ENCODE measurements around the gene DPM3.

DPM3 gene

DNA sequence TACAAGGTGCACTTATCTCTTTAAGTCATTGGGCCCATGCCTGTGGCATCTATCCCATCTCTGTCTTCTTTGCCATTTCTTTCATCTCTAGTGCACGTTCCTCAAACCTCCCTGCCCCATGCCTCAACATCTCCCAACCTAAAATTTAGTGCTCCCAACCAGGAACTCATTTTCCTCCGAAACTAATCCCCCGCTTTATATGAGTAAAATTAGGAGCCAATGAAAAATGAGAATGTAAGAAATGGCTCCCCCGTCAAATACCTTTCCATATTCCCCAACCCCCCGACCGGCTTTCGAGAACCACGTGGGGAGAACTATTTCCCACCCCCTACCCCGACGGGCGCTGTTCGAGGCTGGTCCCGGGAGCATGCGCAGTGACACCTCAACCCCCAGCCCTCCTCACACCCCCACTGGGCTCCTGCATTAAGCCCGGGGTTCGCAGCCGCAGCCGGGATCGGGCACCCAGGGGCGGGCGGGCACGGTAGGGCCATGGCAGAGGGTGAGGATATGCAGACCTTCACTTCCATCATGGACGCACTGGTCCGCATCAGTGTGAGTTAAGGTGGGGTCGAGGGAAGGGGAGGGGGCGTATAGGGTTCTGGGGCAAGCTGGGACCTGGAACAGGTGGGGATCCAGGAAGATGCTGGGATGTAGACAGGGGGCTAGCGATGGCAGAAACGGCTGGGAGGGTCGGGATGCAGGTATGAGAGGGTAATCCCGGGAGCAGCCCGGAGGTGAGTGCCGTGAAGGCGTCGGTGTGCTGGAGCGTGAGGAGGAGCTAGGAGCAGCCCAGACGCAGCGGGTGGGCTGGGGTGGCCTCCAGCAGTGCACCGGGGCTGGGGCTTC lies 33.4 kb upstream of the DPM3 start, which contains the start of gene TRIM46 (continued):
- TF ChIP-seq ZNF629 (tag by site-specific recombination; IDR thresholded peaks at IDR 0.05) (no peak), ZNF223 (tag by site-specific recombination; IDR thresholded peaks at IDR 0.05) (no peak), ZNF654 (tag by site-specific recombination; IDR thresholded peaks at IDR 0.05; ENCODE audit: low read depth) (no peak), EGR2 (tag by site-specific recombination; IDR thresholded peaks at IDR 0.05; ENCODE audit: low read depth) (no peak), KLF7 (tag by site-specific recombination; IDR thresholded peaks at IDR 0.05; ENCODE audit: borderline replicate concordance) (peak; percentile 95; the same call in 1 of the 2 replicates), WT1 (tag by site-specific recombination; IDR thresholded peaks at IDR 0.05) (peak; percentile 67), HOXC10 (CRISPR knock-in tag; IDR thresholded peaks at IDR 0.05) (no peak), ZNF132 (tag by site-specific recombination; IDR thresholded peaks at IDR 0.05; ENCODE audit: borderline replicate concordance) (no peak), TCF7L2 (IDR thresholded peaks at IDR 0.05; ENCODE audit: borderline replicate concordance, low read depth, low read length) (no peak), SETDB1 (IDR thresholded peaks at IDR 0.05; ENCODE audit: insufficient read length, low read length) (no peak), ZNF366 (tag by site-specific recombination; conservative IDR thresholded peaks at IDR 0.05) (no peak; the same call in 1 of the 2 replicates), ZFP3 (tag by site-specific recombination; IDR thresholded peaks at IDR 0.05; ENCODE audit: low read depth) (no peak), HOXA7 (CRISPR knock-in tag; IDR thresholded peaks at IDR 0.05; ENCODE audit: borderline replicate concordance) (no peak), ZNF24 (tag by site-specific recombination; IDR thresholded peaks at IDR 0.05) (peak; percentile 41; the same call in 1 of the 2 replicates), OSR2 (tag by site-specific recombination; IDR thresholded peaks at IDR 0.05) (no peak; the same call in 1 of the 2 replicates), YY1 (tag by site-specific recombination; IDR thresholded peaks at IDR 0.05) (no peak; the same call in 1 of the 2 replicates), BCL11B (tag by site-specific recombination; IDR thresholded peaks at IDR 0.05; ENCODE audit: low read depth) (no peak), ZNF670 (tag by site-specific recombination; IDR thresholded peaks at IDR 0.05; ENCODE audit: low read depth) (no peak)
- TF ChIP-seq, protein P1, sequence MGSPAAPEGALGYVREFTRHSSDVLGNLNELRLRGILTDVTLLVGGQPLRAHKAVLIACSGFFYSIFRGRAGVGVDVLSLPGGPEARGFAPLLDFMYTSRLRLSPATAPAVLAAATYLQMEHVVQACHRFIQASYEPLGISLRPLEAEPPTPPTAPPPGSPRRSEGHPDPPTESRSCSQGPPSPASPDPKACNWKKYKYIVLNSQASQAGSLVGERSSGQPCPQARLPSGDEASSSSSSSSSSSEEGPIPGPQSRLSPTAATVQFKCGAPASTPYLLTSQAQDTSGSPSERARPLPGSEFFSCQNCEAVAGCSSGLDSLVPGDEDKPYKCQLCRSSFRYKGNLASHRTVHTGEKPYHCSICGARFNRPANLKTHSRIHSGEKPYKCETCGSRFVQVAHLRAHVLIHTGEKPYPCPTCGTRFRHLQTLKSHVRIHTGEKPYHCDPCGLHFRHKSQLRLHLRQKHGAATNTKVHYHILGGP (tag by site-specific recombination; IDR thresholded peaks at IDR 0.05) = no peak
- TF ChIP-seq, protein P2, sequence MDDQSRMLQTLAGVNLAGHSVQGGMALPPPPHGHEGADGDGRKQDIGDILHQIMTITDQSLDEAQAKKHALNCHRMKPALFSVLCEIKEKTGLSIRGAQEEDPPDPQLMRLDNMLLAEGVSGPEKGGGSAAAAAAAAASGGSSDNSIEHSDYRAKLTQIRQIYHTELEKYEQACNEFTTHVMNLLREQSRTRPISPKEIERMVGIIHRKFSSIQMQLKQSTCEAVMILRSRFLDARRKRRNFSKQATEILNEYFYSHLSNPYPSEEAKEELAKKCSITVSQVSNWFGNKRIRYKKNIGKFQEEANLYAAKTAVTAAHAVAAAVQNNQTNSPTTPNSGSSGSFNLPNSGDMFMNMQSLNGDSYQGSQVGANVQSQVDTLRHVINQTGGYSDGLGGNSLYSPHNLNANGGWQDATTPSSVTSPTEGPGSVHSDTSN (CRISPR knock-in tag; IDR thresholded peaks at IDR 0.05) = no peak
- TF ChIP-seq, protein P3, sequence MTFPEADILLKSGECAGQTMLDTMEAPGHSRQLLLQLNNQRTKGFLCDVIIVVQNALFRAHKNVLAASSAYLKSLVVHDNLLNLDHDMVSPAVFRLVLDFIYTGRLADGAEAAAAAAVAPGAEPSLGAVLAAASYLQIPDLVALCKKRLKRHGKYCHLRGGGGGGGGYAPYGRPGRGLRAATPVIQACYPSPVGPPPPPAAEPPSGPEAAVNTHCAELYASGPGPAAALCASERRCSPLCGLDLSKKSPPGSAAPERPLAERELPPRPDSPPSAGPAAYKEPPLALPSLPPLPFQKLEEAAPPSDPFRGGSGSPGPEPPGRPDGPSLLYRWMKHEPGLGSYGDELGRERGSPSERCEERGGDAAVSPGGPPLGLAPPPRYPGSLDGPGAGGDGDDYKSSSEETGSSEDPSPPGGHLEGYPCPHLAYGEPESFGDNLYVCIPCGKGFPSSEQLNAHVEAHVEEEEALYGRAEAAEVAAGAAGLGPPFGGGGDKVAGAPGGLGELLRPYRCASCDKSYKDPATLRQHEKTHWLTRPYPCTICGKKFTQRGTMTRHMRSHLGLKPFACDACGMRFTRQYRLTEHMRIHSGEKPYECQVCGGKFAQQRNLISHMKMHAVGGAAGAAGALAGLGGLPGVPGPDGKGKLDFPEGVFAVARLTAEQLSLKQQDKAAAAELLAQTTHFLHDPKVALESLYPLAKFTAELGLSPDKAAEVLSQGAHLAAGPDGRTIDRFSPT (tag by site-specific recombination; IDR thresholded peaks at IDR 0.05) = peak; percentile 65; the same call in 1 of the 2 replicates
- TF ChIP-seq, protein P4, sequence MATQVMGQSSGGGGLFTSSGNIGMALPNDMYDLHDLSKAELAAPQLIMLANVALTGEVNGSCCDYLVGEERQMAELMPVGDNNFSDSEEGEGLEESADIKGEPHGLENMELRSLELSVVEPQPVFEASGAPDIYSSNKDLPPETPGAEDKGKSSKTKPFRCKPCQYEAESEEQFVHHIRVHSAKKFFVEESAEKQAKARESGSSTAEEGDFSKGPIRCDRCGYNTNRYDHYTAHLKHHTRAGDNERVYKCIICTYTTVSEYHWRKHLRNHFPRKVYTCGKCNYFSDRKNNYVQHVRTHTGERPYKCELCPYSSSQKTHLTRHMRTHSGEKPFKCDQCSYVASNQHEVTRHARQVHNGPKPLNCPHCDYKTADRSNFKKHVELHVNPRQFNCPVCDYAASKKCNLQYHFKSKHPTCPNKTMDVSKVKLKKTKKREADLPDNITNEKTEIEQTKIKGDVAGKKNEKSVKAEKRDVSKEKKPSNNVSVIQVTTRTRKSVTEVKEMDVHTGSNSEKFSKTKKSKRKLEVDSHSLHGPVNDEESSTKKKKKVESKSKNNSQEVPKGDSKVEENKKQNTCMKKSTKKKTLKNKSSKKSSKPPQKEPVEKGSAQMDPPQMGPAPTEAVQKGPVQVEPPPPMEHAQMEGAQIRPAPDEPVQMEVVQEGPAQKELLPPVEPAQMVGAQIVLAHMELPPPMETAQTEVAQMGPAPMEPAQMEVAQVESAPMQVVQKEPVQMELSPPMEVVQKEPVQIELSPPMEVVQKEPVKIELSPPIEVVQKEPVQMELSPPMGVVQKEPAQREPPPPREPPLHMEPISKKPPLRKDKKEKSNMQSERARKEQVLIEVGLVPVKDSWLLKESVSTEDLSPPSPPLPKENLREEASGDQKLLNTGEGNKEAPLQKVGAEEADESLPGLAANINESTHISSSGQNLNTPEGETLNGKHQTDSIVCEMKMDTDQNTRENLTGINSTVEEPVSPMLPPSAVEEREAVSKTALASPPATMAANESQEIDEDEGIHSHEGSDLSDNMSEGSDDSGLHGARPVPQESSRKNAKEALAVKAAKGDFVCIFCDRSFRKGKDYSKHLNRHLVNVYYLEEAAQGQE (tag by site-specific recombination; IDR thresholded peaks at IDR 0.05) = peak; percentile 20
- TF ChIP-seq, protein P5, sequence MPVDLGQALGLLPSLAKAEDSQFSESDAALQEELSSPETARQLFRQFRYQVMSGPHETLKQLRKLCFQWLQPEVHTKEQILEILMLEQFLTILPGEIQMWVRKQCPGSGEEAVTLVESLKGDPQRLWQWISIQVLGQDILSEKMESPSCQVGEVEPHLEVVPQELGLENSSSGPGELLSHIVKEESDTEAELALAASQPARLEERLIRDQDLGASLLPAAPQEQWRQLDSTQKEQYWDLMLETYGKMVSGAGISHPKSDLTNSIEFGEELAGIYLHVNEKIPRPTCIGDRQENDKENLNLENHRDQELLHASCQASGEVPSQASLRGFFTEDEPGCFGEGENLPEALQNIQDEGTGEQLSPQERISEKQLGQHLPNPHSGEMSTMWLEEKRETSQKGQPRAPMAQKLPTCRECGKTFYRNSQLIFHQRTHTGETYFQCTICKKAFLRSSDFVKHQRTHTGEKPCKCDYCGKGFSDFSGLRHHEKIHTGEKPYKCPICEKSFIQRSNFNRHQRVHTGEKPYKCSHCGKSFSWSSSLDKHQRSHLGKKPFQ (tag by site-specific recombination; IDR thresholded peaks at IDR 0.05) = 0 out of 2 replicates have a peak, but pooled peaks have one; percentile 30
- TF ChIP-seq, protein P6, sequence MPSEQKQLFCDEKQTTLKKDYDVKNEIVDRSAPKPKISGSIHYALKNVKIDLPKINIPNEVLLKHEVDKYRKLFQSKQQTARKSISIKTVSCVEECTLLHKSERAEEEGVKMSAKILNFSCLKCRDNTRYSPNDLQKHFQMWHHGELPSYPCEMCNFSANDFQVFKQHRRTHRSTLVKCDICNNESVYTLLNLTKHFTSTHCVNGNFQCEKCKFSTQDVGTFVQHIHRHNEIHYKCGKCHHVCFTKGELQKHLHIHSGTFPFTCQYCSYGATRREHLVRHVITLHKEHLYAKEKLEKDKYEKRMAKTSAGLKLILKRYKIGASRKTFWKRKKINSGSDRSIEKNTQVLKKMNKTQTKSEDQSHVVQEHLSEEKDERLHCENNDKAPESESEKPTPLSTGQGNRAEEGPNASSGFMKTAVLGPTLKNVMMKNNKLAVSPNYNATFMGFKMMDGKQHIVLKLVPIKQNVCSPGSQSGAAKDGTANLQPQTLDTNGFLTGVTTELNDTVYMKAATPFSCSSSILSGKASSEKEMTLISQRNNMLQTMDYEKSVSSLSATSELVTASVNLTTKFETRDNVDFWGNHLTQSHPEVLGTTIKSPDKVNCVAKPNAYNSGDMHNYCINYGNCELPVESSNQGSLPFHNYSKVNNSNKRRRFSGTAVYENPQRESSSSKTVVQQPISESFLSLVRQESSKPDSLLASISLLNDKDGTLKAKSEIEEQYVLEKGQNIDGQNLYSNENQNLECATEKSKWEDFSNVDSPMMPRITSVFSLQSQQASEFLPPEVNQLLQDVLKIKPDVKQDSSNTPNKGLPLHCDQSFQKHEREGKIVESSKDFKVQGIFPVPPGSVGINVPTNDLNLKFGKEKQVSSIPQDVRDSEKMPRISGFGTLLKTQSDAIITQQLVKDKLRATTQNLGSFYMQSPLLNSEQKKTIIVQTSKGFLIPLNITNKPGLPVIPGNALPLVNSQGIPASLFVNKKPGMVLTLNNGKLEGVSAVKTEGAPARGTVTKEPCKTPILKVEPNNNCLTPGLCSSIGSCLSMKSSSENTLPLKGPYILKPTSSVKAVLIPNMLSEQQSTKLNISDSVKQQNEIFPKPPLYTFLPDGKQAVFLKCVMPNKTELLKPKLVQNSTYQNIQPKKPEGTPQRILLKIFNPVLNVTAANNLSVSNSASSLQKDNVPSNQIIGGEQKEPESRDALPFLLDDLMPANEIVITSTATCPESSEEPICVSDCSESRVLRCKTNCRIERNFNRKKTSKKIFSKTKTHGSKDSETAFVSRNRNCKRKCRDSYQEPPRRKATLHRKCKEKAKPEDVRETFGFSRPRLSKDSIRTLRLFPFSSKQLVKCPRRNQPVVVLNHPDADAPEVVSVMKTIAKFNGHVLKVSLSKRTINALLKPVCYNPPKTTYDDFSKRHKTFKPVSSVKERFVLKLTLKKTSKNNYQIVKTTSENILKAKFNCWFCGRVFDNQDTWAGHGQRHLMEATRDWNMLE (tag by site-specific recombination; conservative IDR thresholded peaks at IDR 0.05; ENCODE audit: low read depth) = no peak
